Type B pancreatic cell (in vitro differentiated cells): ENCODE data around the gene VAMP4. TPM values are rescaled to one million over a fixed set of nuclear protein-coding genes. Genes with fewer than 3 reads are reported as not detected.
"Not testable (repeated sequence)": the region's sequence is repeated elsewhere in the genome, so short reads cannot be mapped to it uniquely, and the experiment has no call there.

Experiments
- DNase-seq: peaks from one replicate; pipeline ENCODE4 v3.0.0; 2021; ENCODE audit warnings: mixed read lengths; ENCODE audit not compliant: unreplicated experiment; ENCODE audit errors: extremely low spot score
- H3K27ac Mint-ChIP-seq: 2 replicates; pipeline ENCODE4 v1.8.0; 2021; ENCODE audit warnings: mild to moderate bottlenecking, mixed read lengths
- H3K27me3 Mint-ChIP-seq: 2 replicates; pipeline ENCODE4 v1.8.0; 2021; ENCODE audit warnings: mixed read lengths
- H3K36me3 Mint-ChIP-seq: 2 replicates; pipeline ENCODE4 v1.8.0; 2021; ENCODE audit warnings: mixed read lengths
- H3K4me1 Mint-ChIP-seq: one replicate; pipeline ENCODE4 v1.8.0; 2021; ENCODE audit warnings: mixed read lengths; ENCODE audit not compliant: unreplicated experiment
- H3K4me3 Mint-ChIP-seq: 2 replicates; pipeline ENCODE4 v1.8.0; 2021; ENCODE audit warnings: mild to moderate bottlenecking, mixed read lengths
- H3K9me3 Mint-ChIP-seq: 2 replicates; pipeline ENCODE4 v1.8.0; 2021; ENCODE audit warnings: mixed read lengths
- total RNA-seq: library from RNA; stranded (reverse); gene quantifications from 2 replicates; pipeline ENCODE4 v1.2.1, GENCODE V29; 2021; ENCODE audit warnings: low replicate concordance
- TF ChIP-seq, protein P1 (sequence below): fragments of 200-600 bp; sonication (generic); conservative IDR thresholded peaks from 2 replicates; pipeline ENCODE4 v1.5.0; 2021; ENCODE audit warnings: antibody characterized with exemption, mild to moderate bottlenecking

Gene VAMP4
- total RNA-seq, 1 donor from 2014 or later: 10.2 TPM

DNA sequence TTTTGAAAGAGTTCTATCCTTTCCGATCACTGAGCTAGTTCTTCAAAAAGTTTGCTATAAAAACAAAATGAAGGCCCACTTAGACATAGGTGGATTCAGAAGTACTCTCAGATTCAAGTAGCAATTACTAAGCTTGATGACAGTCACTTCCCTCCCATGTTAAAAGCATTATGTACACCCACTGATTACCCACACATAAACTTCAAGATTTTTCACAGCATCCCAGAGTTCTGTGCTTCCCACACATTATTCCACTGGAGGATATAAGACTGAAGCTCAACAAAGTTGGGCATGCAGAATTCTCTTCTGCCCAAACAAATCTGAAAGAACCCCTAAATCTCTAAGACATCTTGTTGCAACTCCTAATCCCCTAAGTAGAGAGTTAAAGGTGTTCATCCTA is 29.5 kb downstream of the VAMP4 start:
- TF ChIP-seq, protein P1, sequence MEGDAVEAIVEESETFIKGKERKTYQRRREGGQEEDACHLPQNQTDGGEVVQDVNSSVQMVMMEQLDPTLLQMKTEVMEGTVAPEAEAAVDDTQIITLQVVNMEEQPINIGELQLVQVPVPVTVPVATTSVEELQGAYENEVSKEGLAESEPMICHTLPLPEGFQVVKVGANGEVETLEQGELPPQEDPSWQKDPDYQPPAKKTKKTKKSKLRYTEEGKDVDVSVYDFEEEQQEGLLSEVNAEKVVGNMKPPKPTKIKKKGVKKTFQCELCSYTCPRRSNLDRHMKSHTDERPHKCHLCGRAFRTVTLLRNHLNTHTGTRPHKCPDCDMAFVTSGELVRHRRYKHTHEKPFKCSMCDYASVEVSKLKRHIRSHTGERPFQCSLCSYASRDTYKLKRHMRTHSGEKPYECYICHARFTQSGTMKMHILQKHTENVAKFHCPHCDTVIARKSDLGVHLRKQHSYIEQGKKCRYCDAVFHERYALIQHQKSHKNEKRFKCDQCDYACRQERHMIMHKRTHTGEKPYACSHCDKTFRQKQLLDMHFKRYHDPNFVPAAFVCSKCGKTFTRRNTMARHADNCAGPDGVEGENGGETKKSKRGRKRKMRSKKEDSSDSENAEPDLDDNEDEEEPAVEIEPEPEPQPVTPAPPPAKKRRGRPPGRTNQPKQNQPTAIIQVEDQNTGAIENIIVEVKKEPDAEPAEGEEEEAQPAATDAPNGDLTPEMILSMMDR: no peak
- Mint-ChIP-seq H3K36me3 (peaks cover 2% of the 10 kb centered on the region), H3K9me3 (no peaks in the 10 kb centered on the region), H3K4me1 (peaks cover 6% of the 10 kb centered on the region), H3K27ac (no peak overlapping the region), H3K27me3 (no peaks in the 10 kb centered on the region), H3K4me3 (no peak overlapping the region)
- DNase-seq: no peak

DNA sequence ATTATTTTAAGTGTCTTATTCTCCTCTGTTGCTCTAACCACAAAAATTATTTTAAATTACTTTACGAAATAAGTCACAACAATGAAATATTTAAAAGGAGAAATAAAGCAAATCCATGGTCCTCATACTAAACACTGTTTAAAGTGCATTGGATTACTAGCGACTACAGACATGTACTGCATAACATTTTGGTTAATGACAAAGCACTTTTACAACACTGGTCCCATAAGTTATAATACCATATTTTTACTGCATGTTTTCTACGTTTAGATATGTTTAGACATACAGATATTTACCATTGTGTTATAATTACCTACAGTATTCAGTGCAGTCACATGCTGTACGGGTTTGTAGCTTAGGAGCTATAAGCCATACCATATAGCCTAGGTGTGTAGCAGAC is 30.2 kb downstream of the VAMP4 start:
- Mint-ChIP-seq H3K36me3 (peaks cover 4% of the 10 kb centered on the region), H3K9me3 (no peaks in the 10 kb centered on the region), H3K27me3 (no peaks in the 10 kb centered on the region), H3K4me1 (peaks cover 6% of the 10 kb centered on the region), H3K4me3 (no peak overlapping the region), H3K27ac (no peak overlapping the region)
- TF ChIP-seq, protein P1: no peak
- no peak for DNase-seq

DNA sequence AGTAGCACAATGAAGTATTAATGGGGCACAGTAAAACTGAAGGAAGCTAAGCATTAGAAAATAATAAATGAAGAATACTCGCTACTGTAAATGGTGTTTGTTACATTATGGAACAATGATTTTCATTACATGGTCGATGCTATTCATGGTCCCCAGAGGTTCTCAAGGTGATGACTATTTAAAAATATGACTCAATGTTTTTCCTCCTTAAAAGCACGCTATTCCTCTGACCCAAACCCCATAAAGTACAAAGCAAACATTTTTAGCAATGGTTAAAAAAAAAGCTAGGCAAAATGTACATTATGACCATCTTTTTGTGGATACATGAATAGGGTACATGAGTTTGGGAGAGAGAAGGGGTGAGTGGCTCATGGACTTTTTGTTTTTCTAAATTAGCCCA is 34.3 kb downstream of the VAMP4 start:
- no peaks in the 10 kb centered on the region for H3K9me3 Mint-ChIP-seq
- no peaks in the 10 kb centered on the region for H3K4me1 Mint-ChIP-seq
- TF ChIP-seq, protein P1: no peak
- H3K27ac Mint-ChIP-seq: no peak overlapping the region
- H3K4me3 Mint-ChIP-seq: no peak overlapping the region
- no peak for DNase-seq
- peaks cover 4% of the 10 kb centered on the region for H3K36me3 Mint-ChIP-seq
- H3K27me3 Mint-ChIP-seq: no peaks in the 10 kb centered on the region

DNA sequence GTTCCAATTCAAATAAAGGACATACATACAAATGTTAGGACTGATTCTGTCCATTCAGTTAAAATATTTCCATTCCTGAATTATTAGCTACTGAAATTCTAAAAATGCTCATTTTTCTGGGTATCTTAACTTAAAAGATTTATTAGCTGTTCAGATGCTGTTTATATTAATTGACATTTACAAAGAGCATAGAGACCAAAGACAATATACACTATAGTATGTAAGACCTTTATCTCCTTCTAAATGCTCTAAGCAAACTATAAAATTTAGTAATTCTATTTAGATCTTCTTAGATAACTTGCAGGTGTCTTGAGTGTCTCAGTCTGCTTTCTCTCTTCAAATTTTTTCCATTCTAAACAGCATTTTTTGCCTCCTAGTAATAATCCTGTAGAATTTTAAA is 39.3 kb downstream of the VAMP4 start:
- H3K27me3 Mint-ChIP-seq: no peaks in the 10 kb centered on the region
- peaks cover 4% of the 10 kb centered on the region for H3K4me1 Mint-ChIP-seq
- no peaks in the 10 kb centered on the region for H3K9me3 Mint-ChIP-seq
- H3K36me3 Mint-ChIP-seq: peaks cover 4% of the 10 kb centered on the region
- no peak overlapping the region for H3K27ac Mint-ChIP-seq
- no peak for DNase-seq
- H3K4me3 Mint-ChIP-seq: no peak overlapping the region
- TF ChIP-seq, protein P1: no peak

DNA sequence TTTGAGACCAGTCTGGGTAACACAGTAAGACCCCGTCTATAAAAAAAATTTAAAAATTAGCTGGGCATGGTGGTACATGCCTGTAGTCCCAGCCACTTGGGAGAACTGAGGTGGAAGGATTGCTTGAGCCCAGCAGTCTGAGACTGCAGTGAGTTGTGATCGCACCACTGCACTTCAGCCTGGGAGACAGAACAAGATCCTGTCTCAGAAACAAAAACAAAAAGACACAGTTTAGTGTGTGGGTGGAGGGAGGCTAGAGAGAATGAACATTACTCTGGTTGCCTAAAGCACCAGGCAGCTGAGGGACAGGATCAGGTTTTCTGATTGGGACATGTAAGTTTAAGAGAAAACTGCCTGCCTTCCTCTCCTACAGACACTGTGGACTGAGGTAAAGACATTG is 42.3 kb downstream of the VAMP4 start:
- Mint-ChIP-seq H3K9me3 (peaks cover 15% of the 10 kb centered on the region), H3K27ac (no peak overlapping the region), H3K36me3 (peaks cover 5% of the 10 kb centered on the region), H3K4me3 (no peak overlapping the region), H3K27me3 (no peaks in the 10 kb centered on the region), H3K4me1 (peaks cover 4% of the 10 kb centered on the region)
- DNase-seq: no peak
- TF ChIP-seq, protein P1: no peak

DNA sequence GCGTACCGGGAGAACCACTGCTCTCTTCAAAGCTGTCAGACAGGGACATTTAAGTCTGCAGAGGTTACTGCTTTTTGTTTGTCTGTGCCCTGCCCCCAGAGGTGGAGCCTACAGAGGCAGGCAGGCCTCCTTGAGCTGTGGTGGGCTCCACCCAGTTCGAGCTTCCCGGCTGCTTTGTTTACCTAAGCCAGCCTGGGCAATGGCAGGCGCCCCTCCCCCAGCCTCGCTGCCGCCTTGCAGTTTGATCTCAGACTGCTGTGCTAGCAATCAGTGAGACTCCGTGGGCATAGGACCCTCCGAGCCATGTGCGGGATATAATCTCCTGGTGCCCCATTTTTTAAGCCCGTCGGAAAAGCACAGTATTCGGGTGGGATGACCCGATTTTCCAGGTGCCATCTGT is 46.1 kb downstream of the VAMP4 start:
- not testable (repeated sequence) for H3K4me3 Mint-ChIP-seq, H3K4me1 Mint-ChIP-seq, H3K27me3 Mint-ChIP-seq, H3K27ac Mint-ChIP-seq, DNase-seq, H3K36me3 Mint-ChIP-seq
- H3K9me3 Mint-ChIP-seq: peaks cover 15% of the 10 kb centered on the region

DNA sequence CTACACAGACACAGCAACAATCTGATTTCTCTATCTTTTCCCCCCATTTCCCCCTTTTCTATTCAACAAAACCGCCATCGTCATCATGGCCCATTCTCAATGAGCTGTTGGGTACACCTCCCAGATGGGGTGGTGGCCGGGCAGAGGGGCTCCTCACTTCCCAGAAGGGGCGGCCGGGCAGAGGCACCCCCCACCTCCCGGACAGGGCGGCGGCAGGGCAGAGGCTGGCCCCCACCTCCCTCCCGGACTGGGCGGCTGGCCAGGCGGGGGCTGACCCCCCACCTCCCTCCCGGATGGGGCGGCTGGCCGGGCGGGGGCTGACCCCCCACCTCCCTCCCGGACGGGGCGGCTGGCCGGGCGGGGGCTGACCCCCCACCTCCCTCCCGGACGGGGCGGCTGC is 48.3 kb downstream of the VAMP4 start:
- not testable (repeated sequence) for H3K4me3 Mint-ChIP-seq, H3K27ac Mint-ChIP-seq, H3K4me1 Mint-ChIP-seq, DNase-seq, H3K27me3 Mint-ChIP-seq, H3K36me3 Mint-ChIP-seq
- peaks cover 15% of the 10 kb centered on the region for H3K9me3 Mint-ChIP-seq
